GM21515 (cell line): ENCODE results near the gene IRF8.
"Not testable (repeated sequence)": the region's sequence is repeated elsewhere in the genome, so short reads cannot be mapped to it uniquely, and the experiment has no call there.

Source experiments
- ATAC-seq: cut with Tn5 transposase; IDR thresholded peaks from one replicate; pipeline ENCODE4 v1.9.1; 2021; ENCODE audit not compliant: unreplicated experiment

IRF8 gene

GRCh38 chr16:85867189-85867588, 31.8 kb upstream of the IRF8 start:
- no peak for ATAC-seq

- no peak for ATAC-seq
Observed at GRCh38 chr16:85868495-85868894, 30.5 kb upstream of the IRF8 start.

DNA sequence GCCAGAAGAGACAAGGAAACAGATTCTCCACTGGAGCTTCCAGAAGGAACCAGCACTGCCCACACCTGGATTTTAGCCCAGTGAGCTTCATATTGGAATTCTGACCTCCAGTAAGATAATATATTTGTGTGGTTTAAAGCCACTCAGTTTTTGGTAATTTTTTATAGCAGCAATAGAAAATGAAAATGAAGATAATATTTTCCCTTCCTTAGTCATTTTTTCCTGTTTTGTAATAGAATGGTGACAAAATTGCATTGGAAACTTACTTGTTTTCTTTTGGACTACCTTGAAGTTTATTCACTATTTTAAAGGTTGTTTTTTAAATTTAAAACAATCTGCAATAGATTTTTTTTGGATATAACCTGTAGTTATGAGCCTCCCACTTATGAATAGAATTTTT, 29.8 kb upstream of the IRF8 start:
- ATAC-seq: no peak

DNA sequence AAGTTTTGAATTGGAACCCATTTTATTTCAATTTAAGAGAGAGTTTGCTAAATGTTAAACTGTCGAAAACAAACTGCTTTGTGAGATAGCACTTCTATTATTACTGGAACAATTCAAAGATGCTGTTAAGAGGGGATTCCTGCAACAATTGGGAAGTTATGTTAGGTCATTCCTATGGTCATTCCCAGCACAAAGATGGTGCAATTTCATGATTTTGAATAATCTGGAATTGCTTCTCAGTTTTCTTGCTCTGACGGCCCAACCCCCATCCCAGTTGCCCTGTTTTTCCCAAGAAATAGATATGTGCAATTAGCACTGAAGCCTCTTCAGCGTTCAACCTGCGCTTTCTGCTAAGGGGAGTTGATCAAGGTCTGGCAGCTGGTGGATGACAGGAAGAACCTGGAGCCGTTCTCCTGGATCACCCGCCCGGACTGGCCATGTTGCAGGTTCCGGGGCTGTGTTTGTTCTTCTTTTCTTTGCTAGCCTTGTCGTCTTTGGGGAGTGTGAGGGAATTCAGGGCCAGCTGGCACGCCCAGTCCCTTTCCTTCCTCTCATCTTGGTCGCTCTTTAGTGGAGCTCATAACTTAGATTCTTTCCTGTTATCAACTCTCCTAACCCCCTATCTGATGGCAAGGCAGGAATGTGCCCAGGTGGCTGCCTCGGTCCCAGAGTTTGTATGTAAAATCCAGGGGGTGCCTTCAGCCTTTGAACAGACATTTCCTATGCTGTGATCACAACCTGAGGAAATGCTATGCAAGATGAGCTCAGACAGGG, 29.0 kb upstream of the IRF8 start:
- no peak for ATAC-seq

GRCh38 chr16:85871756-85872155, 27.2 kb upstream of the IRF8 start:
- ATAC-seq: no peak

- no peak for ATAC-seq
Observed at GRCh38 chr16:85872734-85873133, 26.2 kb upstream of the IRF8 start.

GRCh38 chr16:85873153-85873552, 25.8 kb upstream of the IRF8 start:
- no peak for ATAC-seq

DNA sequence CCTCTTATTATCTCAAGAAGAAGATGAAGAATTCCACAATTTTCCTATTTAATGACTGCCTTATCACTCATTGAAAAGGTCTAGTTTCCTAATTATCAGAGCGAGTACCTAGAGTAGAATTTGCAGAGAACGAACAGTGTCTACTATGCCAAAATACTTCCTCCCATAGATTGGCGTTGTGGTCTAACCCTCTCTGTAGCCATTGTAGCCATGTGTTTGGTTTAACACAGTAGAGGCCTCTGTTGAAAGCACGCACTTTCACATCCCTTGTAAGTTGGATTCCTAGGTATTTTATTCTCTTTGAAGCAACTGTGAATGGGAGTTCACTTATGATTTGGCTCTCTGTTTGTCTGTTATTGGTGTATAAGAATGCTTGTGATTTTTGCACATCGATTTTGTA, 24.9 kb upstream of the IRF8 start:
- not testable (repeated sequence) for ATAC-seq

DNA sequence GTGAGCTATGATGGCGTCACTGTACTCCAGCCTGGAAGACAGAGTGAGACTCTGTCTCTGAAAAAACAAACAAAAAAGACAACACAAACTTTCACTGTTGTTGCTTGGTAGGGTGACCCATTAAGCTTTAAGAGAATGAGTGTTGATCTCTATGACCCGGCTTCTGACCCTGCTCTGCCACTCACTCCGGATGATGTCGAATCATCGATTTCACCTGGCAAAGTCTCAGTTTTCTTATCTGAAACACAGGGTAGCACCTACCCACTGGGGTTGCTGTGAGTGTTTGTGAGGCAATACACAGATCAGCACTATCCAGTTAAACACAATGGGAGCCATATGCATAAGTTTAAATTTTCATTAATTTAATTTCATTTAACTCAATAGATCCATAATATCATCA, 20.6 kb upstream of the IRF8 start:
- no peak for ATAC-seq

DNA sequence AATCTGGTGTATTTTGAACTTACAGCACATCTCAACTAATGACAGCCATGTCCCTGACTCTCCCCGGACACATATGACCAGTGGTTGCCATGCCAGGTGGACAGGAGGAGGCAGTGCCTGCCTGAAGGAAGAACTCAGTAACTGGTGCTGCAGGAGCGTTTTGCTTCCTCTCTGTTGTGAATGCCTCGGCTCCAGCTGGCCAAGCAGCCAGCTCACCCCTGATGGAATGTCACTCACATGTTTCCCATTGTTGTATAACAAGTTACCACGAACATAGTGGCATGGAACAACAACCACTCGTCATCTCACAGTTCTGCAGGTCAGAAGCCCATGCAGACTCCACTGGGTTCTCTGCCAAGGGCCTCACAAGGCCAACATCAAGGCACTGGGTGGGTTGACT, 20.1 kb upstream of the IRF8 start:
- ATAC-seq: no peak

- no peak for ATAC-seq
Observed at GRCh38 chr16:85879549-85879948, 19.4 kb upstream of the IRF8 start.

DNA sequence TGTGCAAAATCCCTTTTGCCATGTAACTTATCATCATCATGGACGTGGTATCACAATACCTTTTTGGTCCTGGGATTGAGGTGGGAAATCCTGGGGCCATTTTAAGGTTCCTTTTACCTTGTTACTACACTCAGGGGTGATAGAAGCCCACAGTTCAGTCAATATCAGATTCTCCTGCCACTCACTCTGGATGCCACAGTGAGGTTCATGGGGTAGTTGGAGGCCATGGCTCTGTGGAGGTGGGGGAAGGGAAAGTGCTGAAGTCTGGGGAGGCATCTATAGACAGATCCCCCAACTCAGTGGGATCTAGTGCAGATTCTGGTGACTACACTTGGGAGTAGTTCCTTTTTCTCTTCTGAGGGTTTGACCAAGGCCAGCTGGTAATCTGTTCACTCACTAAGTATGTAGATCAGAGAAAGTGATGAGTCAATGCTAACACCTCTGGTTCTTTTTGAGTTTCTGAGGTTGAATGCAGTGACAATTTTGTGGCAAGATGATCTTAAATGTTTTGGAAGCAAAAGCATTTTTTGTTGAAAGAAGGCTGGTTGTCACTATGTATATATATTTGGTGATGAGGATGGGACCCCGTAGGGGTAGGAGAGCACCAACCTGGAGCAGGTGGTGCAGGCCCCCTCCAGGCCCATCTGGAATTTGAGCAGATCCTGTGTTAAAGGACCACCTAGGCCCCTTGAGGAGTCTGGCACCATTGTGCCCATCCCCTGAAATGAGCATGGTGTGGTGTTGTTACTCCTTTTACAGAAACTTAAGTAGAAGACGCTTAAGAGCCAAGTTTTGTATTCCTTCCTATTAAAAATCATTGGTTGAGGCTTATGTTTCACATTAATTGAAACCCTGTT, 18.8 kb upstream of the IRF8 start:
- ATAC-seq: peak; percentile 65

- ATAC-seq: no peak
Observed at GRCh38 chr16:85880861-85881260, 18.1 kb upstream of the IRF8 start.

DNA sequence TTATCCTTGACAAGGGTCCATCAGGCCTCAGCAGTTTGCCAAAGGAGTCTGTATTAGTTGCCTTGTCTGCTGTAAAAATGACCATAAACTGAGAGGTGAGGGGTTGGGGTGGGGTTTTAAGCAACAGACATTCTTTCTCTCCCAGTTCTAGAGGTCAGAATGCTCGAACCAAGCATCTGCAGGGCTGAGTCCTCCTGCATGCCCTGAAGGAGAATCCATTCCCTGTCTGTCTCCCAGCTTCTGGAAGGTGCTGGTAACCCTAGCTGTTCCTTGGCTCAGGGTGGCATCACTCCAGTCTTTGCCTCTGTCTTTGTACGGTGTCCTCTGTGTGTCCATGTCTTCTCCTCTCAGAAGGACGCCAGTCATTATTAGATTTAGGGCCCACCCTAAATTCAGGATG, 17.5 kb upstream of the IRF8 start:
- no peak for ATAC-seq

GRCh38 chr16:85882181-85882810, 16.7 kb upstream of the IRF8 start:
- no peak for ATAC-seq

- ATAC-seq: no peak
Observed at GRCh38 chr16:85883813-85884212, 15.1 kb upstream of the IRF8 start.

DNA sequence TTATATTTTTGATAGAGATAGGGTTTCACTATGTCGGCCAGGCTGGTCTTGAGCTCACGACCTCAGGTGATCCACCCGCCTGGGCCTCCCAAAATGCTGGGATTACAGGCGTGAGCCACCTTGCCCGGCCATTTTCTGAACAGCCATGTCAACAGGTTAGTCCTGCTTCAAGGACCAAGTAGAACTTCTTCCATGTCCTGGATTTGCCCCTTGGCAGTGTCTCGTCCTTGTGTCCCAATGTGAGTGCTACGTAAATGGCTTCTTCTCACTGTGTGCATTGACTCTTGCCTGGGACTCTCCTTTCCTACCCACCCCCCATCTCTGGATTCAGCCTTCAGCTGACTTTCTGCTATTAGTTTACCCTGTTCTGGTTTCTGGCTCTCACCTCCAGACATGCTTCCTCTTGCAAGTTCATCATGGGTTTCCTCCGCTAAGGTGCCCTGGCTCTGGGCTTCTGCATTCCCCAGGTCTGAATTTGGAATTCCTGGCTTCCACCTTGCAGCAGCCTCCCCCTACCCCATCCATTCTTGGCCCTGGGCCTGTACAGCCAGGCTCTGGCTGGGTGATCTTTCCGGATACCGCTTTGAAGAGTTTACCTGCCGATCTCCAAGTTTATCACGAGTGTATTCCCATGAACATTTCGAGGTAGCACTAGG, 14.0 kb upstream of the IRF8 start:
- ATAC-seq: no peak

- ATAC-seq: no peak
Observed at GRCh38 chr16:85885537-85885936, 13.4 kb upstream of the IRF8 start.

- peak; percentile 87 for ATAC-seq
Observed at GRCh38 chr16:85888405-85889331, 10.3 kb upstream of the IRF8 start.

DNA sequence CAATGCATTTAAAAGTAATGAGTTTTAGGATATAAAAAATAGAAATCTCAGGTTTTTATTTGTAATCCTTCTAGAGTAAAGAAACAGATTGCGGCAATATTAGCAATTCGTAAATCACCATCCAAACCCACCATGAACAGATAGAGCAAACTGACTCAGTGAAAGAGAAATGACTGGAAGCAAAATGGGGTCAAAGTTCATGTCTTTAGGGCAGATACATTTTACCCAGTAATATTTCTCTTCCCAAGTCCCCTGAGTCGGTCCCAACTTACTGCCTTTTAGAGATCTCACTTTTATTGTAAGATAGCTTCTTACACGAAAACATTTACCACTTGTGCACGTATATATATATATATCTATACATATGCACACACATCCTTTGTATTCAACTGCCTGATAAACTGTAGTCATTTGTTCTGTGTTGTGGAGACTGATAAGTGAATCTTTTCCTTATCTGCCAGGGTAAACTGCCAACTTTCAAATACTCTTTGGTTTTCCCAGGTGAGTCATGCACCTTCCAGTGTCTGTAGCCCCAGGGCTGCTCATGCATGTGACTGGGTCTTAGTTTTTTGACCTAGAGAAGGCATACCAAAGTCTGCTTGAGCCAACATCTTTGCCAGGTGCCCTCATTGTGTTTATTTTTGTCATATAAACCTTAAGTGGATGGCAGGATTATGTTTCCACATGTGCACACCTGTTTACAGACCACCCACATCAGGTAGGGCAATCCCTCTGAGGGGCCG, 7.8 kb upstream of the IRF8 start:
- no peak for ATAC-seq
